CD1c-positive myeloid dendritic cell (primary cell): ENCODE results near the gene ACOT6.
"Not testable (repeated sequence)": the region's sequence is repeated elsewhere in the genome, so short reads cannot be mapped to it uniquely, and the experiment has no call there.

Source experiments
- DNase-seq: peaks from one replicate; pipeline ENCODE4 v3.0.0-alpha.2; 2016; ENCODE audit errors: extremely low spot score

ACOT6 gene

DNA sequence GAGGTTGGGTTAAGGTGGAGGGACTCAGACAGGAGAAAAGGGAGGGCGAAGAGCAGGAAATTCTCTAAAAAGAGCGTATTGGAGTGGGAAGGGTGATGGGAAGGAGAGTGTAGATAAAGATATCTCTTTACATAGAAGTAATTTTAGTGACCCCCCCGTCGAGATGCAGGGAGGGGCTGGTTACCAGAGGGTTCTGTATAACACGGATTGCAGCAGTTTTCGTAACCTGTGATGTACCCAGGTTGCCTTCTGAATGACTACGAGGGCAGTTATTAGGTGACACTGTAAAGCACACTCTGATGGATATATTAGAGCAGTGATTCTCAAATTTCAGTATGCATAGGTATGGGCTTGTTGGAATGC is 32.9 kb downstream of the ACOT6 start:
- no peak for DNase-seq

DNA sequence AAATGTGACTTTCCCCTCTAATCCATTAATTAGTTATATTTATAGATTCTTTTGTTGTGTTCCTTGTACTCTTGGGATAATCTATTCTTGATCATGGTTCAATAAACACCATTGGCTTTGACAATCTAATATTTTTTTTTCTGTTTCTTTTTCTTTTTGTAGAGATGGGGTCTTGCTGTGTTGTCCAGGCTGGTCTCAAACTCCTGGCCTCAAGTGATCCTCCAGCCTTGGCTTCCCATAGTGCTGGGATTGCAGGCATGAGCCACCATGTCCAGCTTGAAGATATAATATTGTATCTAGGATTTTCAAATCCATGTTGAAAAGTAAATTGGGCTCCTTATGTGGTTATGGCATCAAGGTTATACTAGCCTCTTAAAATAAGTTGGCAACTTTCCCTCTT is 38.7 kb downstream of the ACOT6 start:
- no peak for DNase-seq

DNA sequence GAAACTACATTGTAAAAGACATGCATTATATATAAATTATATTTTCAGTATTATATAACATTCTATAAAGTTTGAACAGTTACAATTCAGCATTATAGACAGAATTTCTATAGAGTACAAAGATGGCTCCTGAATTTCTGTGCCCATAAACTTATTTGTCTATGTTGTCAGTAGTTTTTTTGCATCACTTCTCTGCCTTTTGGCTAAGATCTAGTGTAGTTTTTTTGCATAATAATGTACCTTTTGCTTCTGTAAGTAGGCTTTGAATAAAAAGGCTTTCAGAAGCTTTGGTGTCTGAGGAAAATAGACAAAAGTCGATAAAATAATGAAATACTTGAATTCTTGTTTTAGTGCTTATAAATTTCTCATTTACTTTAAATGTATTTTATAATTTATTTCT is 43.5 kb downstream of the ACOT6 start:
- no peak for DNase-seq

DNA sequence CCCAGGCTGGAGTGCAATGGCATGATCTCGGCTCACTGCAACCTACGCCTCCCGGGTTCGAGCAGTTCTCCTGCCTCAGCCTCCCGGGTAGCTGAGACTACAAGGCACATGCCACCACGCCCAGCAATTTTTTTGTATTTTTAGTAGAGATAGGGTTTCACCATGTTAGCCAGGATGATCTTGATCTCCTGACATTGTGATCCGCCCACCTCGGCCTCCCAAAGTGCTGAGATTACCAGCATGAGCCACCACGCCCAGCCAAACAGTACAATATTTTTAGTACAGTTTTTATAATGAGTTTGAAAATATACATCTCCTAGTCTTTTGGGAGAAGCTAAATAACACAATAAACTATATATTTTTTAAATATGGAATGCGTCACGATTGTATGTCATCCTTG is 46.9 kb downstream of the ACOT6 start:
- not testable (repeated sequence) for DNase-seq

DNA sequence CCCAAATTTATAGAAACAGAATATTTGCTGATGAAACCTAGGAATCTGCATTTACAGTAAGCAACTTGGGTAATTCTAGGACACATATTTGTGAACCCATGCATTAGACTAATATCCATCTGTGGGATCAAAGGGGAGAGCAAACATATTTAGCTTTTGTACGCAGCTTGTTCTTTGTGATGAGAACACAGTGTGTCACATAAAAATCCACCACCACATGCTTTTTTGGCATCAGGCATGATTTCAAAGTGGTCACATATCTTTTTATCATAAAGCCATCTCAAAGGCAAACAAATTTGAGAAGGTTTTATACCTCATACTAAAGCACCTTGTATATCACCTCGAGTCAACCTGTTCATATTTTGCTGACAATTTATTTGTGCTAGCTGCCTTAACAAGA is 48.2 kb downstream of the ACOT6 start:
- no peak for DNase-seq

DNA sequence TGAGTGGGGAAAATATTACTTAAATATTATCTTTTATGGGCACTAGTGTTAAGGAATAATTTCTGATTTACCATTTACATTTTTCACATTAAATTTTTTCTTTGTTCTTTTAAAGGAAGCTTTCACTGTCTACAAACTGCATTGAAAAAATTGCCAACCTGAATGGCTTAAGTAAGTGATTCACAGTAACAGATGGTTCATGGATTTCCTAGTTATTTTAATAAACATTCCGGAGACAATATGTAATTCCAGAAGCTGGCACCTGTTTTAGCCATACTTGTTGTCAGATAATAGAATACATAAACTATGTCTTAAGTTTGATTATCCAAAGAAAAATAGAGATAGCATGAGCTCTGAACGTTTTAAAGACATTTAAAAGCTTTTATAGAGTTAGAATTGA is 49.6 kb downstream of the ACOT6 start:
- no peak for DNase-seq

DNA sequence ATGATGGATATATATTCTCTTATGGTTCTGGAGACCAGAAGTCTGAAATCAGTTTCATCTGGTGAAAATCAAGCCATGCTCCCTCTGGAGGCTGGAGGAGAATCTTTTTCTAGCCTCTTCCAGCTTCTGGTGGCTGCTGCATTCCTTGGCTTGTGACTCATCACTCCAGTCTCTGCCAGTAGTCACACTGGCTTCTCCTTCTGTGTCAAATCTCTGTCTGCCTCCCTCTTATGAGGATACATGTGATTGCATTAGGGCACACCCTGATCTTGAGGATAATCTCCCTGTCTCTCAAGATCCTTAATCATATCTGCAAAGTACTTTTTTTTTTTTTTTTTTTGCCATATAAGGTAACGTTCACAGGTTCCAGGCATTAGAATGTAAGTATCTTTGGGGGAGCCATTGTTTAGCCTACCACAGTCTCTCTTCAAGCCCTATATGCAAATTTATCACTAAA is 50.2 kb downstream of the ACOT6 start:
- peak; percentile 16 for DNase-seq

DNA sequence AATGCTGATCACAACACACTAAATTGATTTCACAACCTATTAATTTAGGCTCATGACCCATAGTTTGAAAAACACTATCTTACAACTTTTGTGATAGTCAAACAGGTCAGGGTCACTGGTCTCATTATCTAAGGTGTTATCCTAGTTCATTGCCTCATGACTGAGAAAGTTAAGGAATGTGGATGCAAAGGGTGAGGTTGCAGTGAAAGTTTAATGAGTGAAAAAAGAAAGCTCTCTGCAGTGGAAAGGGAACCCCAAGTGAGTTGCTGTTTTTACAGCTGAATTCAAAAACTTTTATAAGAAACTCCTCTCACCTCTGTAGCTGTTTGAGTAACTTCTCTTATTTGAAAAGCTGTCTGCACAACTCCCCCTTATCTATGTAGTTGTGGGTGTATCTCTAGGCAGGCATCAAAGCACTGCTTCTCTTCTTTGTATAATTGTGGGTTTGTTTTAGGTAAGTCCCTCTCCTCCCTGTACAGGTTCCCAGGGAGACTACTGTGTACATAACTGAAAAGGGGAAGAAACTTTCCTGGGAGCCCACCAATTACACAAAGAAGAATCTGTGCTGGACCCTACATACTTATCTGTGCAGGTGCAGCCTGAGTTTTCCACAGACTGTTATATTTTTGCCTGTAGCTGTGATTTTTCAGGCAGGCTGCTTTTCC is 51.4 kb downstream of the ACOT6 start:
- DNase-seq, result no peak

DNA sequence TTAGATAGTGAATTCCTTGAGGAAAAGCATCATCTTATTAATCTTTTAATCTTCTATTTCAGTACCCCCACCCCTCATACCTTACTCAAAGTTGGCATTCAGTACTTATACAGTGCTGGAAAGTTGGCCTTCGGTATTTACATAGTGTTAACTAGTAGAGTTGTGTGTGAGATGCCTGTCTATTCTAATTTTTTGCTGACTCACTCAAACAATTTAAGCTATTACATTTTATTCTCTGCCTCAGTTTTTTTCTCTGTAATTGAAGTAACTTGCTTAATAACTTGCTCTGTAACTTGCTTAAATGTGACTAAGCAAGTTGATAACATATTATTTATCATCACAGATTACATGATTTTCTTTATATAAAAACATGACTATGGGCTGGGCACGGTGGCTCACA is 52.8 kb downstream of the ACOT6 start:
- no peak for DNase-seq

DNA sequence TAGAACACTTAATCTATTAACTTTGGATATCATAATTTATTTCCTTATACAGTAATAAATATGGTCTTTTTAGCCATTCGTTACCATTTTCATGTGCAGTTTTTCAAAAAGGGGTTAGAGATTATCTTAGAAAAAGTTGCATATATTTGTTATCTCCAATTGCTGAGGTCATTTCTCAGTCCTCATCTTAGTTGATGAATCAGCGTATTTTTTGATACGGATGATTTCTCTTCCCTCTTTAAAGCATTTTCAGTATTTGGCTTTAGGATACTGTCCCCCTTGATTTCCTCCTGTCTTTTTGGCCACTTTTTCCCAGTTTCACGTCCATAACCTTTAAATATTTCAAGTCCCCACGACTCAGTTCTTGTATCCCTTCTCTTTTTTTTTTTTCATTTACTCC is 54.3 kb downstream of the ACOT6 start:
- DNase-seq, result no peak

DNA sequence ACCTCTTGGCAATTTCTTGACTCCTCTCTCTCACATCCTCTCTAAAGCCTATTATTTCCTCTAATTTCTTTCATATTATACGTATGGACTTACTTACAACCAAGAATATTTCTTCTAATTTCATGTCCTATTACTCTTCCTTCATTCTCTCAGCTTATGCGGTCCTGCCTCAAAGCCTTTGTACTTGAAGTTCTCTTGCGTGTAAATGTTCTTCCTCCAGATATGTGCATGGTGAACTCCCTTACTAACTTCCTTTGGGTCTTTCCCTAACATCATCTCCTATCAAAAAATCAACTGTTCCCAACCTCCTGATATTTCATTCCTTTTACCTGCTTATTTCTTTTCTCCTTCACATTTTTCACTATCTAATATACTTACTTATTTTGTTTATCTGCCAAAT is 55.5 kb downstream of the ACOT6 start:
- DNase-seq, result no peak
